HEK293 (cell line): ENCODE measurements around the gene NHERF2.

ENCODE experiments used
- ZBTB21 ChIP-seq: fragments of 450-650 bp; formaldehyde crosslinking; IDR thresholded peaks from 2 replicates; pipeline ENCODE4 v1.5.1; 2017; ENCODE audit warnings: missing biosample characterization, missing genetic modification characterization
- ZNF335 ChIP-seq: fragments of 450-650 bp; formaldehyde crosslinking; conservative IDR thresholded peaks from 2 replicates; pipeline ENCODE4 v1.5.1; 2016; ENCODE audit warnings: missing biosample characterization, missing genetic modification characterization
- ZNF791 ChIP-seq: fragments of 450-650 bp; formaldehyde crosslinking; IDR thresholded peaks from 2 replicates; pipeline ENCODE4 v1.5.1; 2016; ENCODE audit warnings: missing biosample characterization, missing genetic modification characterization
- ZSCAN30 ChIP-seq: fragments of 450-650 bp; IDR thresholded peaks from 2 replicates; pipeline ENCODE4 v1.5.1; 2018; ENCODE audit warnings: missing biosample characterization, mild to moderate bottlenecking, missing genetic modification characterization, moderate library complexity
- TF ChIP-seq, protein P1 (sequence below): fragments of 450-650 bp; formaldehyde crosslinking; IDR thresholded peaks from 2 replicates; pipeline ENCODE4 v1.5.1; 2016; ENCODE audit warnings: missing biosample characterization, missing genetic modification characterization

- no peak for TF ChIP-seq ZBTB21 (tag by site-specific recombination)
- no peak for TF ChIP-seq ZNF335 (tag by site-specific recombination)
- TF ChIP-seq, protein P1, sequence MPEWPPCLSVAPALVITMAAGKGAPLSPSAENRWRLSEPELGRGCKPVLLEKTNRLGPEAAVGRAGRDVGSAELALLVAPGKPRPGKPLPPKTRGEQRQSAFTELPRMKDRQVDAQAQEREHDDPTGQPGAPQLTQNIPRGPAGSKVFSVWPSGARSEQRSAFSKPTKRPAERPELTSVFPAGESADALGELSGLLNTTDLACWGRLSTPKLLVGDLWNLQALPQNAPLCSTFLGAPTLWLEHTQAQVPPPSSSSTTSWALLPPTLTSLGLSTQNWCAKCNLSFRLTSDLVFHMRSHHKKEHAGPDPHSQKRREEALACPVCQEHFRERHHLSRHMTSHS (tag by site-specific recombination): no peak
- no peak for TF ChIP-seq ZNF791 (tag by site-specific recombination)
- TF ChIP-seq ZSCAN30 (tag by site-specific recombination): no peak
These were observed 14.3 kb downstream of the NHERF2 start for GRCh38 chr16:2040787-2041522.
